GM12873 (cell line): ENCODE data around the gene TRIM62.

ENCODE experiments used
- TF ChIP-seq, protein P1 (sequence below): IDR thresholded peaks from 2 replicates; pipeline ENCODE4 v1.5.1; 2012; ENCODE audit warnings: low read depth, mild to moderate bottlenecking, moderate library complexity, low read length, control low read depth; ENCODE audit not compliant: insufficient read depth; ENCODE audit errors: missing control alignments

Gene TRIM62

DNA sequence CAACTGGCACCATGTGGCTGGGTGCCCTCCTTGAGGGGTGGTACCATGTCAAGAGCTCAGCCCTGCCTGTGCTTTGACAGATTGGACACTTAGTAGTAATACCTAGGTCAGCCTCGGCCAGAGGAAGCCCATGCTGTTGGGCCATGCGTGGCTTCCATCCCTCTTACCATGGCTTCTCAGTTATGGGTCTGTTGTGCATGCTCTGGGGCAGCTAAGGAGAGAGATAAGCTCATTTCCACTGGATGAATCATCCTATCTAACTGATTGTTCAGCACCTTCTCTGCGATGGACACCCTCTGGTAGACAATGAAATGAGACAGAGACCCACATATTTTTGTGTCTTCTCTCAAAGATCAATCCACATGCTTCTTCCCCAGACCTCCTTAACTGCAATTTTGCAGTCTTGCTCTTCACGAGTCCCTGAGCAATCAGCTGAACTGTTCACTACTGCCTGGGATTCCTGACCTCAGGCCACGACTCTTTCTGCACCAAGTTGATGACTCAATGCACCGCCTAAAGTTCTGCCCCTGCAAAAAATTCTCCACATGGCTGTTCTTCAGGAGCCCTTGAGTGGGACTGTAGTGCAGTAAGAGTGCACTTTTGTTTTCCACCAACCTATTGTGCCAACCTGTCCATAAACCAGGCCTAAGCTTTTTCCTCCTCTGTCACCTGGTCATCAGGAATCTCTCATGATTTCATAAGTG lies 6.9 kb upstream of the TRIM62 start:
- TF ChIP-seq, protein P1, sequence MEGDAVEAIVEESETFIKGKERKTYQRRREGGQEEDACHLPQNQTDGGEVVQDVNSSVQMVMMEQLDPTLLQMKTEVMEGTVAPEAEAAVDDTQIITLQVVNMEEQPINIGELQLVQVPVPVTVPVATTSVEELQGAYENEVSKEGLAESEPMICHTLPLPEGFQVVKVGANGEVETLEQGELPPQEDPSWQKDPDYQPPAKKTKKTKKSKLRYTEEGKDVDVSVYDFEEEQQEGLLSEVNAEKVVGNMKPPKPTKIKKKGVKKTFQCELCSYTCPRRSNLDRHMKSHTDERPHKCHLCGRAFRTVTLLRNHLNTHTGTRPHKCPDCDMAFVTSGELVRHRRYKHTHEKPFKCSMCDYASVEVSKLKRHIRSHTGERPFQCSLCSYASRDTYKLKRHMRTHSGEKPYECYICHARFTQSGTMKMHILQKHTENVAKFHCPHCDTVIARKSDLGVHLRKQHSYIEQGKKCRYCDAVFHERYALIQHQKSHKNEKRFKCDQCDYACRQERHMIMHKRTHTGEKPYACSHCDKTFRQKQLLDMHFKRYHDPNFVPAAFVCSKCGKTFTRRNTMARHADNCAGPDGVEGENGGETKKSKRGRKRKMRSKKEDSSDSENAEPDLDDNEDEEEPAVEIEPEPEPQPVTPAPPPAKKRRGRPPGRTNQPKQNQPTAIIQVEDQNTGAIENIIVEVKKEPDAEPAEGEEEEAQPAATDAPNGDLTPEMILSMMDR, result no peak

DNA sequence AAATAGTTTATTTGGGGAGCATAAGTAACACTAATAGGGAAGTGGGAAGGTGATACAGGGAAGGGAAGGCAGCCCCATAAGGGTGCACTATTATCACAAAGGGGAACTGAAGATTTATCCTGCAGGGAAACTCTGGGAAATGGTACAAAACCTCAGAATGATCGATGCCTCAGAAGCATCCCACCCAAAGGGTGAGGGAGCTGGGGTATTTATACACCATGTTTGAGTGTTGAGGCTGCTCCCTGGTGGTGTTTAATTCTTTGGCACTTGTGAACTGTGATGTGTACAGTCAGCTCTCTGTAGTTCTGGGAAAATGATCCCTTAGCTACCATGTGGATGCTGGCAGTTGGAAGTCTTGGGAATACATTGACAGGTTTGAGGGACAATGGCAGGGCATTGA lies 5.1 kb upstream of the TRIM62 start:
- TF ChIP-seq, protein P1, result no peak

DNA sequence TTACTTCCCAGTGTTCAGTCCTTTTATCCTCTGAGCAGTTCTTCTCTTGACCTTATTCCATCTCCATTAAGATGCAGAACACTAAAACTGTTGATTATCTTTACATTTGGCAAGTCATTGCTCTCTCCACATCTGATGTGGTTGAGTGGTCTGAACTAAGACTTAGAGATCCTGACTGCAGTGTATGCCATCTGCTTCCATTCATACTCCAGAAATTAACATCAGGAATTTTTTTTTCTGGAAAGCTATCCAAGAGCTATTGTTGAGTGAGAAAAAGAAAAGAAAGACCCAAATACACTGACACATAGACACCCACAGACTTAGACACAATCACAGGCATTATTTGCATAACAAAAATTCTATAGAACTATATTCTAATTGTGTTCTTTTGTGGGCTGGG lies 3.7 kb upstream of the TRIM62 start:
- TF ChIP-seq, protein P1, result no peak

DNA sequence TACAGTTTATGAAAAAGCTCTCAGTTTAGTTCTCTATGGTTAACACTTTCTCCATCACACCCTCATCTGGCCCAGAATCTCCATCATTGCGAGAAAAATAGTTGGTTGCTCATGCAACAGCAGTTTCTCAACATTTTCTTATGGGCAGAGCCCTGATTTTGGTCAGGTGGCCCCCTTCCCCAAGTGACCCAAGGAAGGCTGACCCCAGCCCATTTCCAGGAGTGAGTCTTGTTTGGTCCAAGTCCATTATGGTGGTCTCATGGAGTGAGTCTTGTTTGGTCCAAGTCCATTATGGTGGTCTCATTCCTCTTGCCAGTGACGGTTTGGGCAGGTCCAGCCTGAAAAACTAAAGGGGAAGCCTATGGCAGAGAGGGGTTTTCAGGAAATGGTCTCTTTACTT lies 1.5 kb upstream of the TRIM62 start:
- TF ChIP-seq, protein P1, result peak; percentile 0

DNA sequence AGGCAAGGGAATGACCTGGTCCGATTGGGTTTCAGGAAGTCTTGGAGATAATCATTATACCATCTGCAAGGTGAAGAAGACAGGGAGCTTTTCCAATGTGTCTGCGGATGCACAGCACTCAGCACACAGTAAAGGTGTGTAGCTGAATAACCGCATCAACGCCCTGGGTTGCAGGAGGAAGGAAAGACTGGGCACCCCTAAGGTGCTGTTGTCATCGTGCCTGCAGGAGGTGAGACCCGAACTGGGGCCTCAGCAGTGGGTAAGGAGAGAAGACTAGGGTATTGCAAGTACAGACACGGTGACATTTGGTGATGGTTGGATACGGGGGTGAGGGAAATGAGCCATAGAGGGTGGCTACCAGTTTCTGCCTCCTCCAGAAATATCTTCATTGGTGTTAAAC lies 1.1 kb upstream of the TRIM62 start:
- TF ChIP-seq, protein P1, result no peak

DNA sequence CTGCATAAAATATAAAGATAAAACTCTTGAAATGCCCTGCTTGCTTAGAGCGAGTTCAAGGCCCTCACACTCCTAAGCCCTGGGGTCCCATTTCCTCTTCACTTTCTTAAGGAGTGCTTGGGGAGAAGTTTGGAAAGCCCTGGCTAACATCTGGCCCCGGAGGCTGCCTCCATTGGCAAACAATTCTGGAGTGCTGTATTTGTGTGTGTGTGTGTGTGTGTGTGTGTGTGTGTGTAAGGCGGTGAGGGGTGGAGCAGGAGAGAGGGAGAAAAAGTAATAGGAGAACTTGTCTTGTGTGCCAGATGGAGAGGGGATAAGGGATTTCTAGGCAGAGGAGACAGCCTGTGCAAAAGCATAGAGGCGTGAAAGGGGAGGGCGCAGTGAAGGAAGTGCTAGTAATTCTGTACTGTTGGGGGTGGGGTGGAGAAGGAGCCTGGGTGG lies 578 bp upstream of the TRIM62 start:
- TF ChIP-seq, protein P1, result no peak

DNA sequence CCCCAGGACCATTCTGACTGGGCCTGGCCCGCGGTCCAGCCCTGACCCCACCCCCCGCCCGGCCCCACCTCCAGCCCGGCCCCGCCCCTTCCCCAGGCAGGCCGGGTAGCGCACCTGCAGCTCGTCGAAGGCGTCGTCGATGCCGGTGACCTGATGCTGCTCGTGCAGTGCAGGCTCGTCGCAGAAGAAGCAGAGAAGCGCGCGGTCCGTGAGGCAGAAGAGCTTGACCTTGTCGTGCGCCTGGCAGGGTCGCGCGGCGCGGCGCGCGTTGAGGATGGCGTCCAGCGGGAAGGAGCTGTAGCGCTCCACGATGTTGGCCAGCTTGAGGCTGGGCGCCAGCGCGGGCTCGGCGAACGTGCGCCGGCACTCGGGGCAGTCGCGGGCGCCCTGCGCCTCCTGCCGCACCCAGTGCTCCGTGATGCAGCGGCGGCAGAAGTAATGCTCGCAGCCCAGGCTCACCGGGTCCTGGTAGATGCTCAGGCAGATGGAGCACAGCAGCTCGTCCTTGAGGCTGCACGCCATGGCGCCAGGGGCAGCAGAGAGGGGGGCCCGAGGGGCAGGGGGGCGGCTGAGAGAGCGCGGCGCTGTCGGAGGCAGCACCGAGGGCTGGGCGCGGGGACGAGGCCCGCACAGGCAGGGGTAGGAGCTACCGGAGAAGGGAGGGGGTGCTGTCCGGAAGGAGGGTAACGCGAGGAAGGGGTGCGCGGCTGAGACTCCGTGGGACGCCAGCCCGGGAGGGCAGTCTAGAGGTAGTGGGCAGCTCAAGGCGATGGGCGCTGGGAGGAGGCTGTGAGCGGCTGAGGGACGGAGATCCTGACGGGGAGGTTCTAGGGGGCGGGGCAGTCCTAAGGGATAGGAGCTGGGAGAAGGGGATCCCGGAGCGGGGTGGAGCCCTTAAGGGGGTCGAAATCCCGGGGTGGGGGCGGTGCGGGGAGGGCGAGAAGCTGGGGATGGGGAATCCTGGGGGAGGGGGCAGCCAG lies 642 bp downstream of the TRIM62 start:
- TF ChIP-seq, protein P1, result no peak
